GM20431 (cell line): ENCODE data around the gene TAS2R39.
"Not testable (repeated sequence)": the region's sequence is repeated elsewhere in the genome, so short reads cannot be mapped to it uniquely, and the experiment has no call there.

Experiments
- in situ Hi-C: fragments of 300-500 bp; cut with MseI, MboI; formaldehyde crosslinking; loops from one replicate; pipeline ENCODE4 v1.15.0; 2020; ENCODE audit warnings: low sequenced_read_pairs; ENCODE audit not compliant: unreplicated experiment

Gene TAS2R39

GRCh38 chr7:143183024-143183423, at the start of gene TAS2R39:
Gene TAS2R39 (plus strand): TSS chr7:143183419. CDS start chr7:143183419, 0 bp downstream.
- in situ Hi-C loops, result no loop called here

- in situ Hi-C loops, result no loop called here
Observed at GRCh38 chr7:143147070-143147469, 36.1 kb upstream of the TAS2R39 start.

- in situ Hi-C loops, result no loop called here
Observed at GRCh38 chr7:143148050-143148449, 35.2 kb upstream of the TAS2R39 start.

GRCh38 chr7:143148651-143149050, 34.6 kb upstream of the TAS2R39 start:
- in situ Hi-C loops, result no loop called here

- in situ Hi-C loops, result not testable (repeated sequence)
Observed at GRCh38 chr7:143150696-143151095, 32.5 kb upstream of the TAS2R39 start.

- in situ Hi-C loops, result not testable (repeated sequence)
Observed at GRCh38 chr7:143158617-143159016, 24.6 kb upstream of the TAS2R39 start.

- in situ Hi-C loops, result no loop called here
Observed at GRCh38 chr7:143171697-143172096, 11.5 kb upstream of the TAS2R39 start.

GRCh38 chr7:143172354-143172753, 10.9 kb upstream of the TAS2R39 start:
- in situ Hi-C loops, result no loop called here

GRCh38 chr7:143176128-143176527, 7.1 kb upstream of the TAS2R39 start:
- in situ Hi-C loops, result no loop called here

GRCh38 chr7:143177374-143178119, 5.7 kb upstream of the TAS2R39 start:
- in situ Hi-C loops, result no loop called here

- in situ Hi-C loops, result not testable (repeated sequence)
Observed at GRCh38 chr7:143180771-143181170, 2.4 kb upstream of the TAS2R39 start.

- in situ Hi-C loops, result no loop called here
Observed at GRCh38 chr7:143181349-143181748, 1.9 kb upstream of the TAS2R39 start.

GRCh38 chr7:143185551-143185950, 2.3 kb downstream of the TAS2R39 start:
- in situ Hi-C loops, result no loop called here

- in situ Hi-C loops, result no loop called here
Observed at GRCh38 chr7:143188994-143189393, 5.8 kb downstream of the TAS2R39 start.

GRCh38 chr7:143193880-143194279, 10.7 kb downstream of the TAS2R39 start:
- in situ Hi-C loops, result no loop called here

GRCh38 chr7:143199040-143199439, 15.8 kb downstream of the TAS2R39 start:
- in situ Hi-C loops, result no loop called here

- in situ Hi-C loops, result loop anchor here (10.0 to 25.0 kb wide), 3 partner anchors 187 to 590 kb away; partner anchors contain the start of gene TRPV6
Observed at GRCh38 chr7:143202161-143202560, 18.9 kb downstream of the TAS2R39 start.

GRCh38 chr7:143203386-143203785, 20.2 kb downstream of the TAS2R39 start:
- in situ Hi-C loops, result loop anchor here (10.0 to 25.0 kb wide), 3 partner anchors 189 to 591 kb away; partner anchors contain the start of gene TRPV6

GRCh38 chr7:143205560-143206293, 22.5 kb downstream of the TAS2R39 start:
- in situ Hi-C loops, result loop anchor here (10.0 to 25.0 kb wide), 3 partner anchors 191 to 593 kb away; partner anchors contain the start of gene TRPV6

- in situ Hi-C loops, result loop anchor here (25.0 kb wide), 2 partner anchors 323 to 598 kb away; partner anchors contain the start of gene TRPV6
Observed at GRCh38 chr7:143210541-143210940, 27.3 kb downstream of the TAS2R39 start.

- in situ Hi-C loops, result loop anchor here (25.0 kb wide), 2 partner anchors 326 to 601 kb away; partner anchors contain the start of gene TRPV6
Observed at GRCh38 chr7:143213478-143213877, 30.3 kb downstream of the TAS2R39 start.
